H1 (cell line): ENCODE measurements around the gene NLRC5. TPM values are rescaled to one million over a fixed set of nuclear protein-coding genes. Genes with fewer than 3 reads are reported as not detected.

Experiments
- CREB1 ChIP-seq: IDR thresholded peaks from 2 replicates; pipeline ENCODE4 v1.6.1; 2012; ENCODE audit warnings: inconsistent platforms
- JUN ChIP-seq: IDR thresholded peaks from 2 replicates; pipeline ENCODE4 v1.6.1; 2011; ENCODE audit warnings: low read depth, mild to moderate bottlenecking, improper control_type of control experiment, low read length
- POLR2AphosphoS5 ChIP-seq: IDR thresholded peaks from 2 replicates; pipeline ENCODE4 v1.6.1; 2011; ENCODE audit warnings: low read depth, low read length
- SP1 ChIP-seq: IDR thresholded peaks from 2 replicates; pipeline ENCODE4 v1.6.1; 2011; ENCODE audit warnings: low read depth, low read length
- TAF7 ChIP-seq: optimal IDR thresholded peaks from 2 replicates; pipeline ENCODE3; 2011; ENCODE audit warnings: low read depth, mild to moderate bottlenecking, inconsistent platforms, low read length, moderate library complexity, borderline replicate concordance
- TCF12 ChIP-seq: IDR thresholded peaks from 2 replicates; pipeline ENCODE4 v1.6.1; 2011; ENCODE audit warnings: low read depth, mild to moderate bottlenecking, low read length
- TEAD4 ChIP-seq: IDR thresholded peaks from 2 replicates; pipeline ENCODE4 v1.6.1; 2012; ENCODE audit warnings: low read depth, low read length, inconsistent platforms, mixed read lengths
- ZNF274 ChIP-seq: IDR thresholded peaks from 2 replicates; pipeline ENCODE4 v1.7.0; 2012; ENCODE audit warnings: low read length, borderline replicate concordance; ENCODE audit errors: extremely low read depth
- polyA plus RNA-seq, 7 experiments: library from polyadenylated mRNA; depleted of rRNA in 3 of 7; stranded (reverse) in 5 of 7; unstranded in 2 of 7; fragments of >200 nt in 5 of 7; fragments of 200-250 nt in 2 of 7; gene quantifications; 1 replicate in 5 of 7; 2 replicates in 1 of 7; 4 replicates in 1 of 7; pipeline versions ENCODE4 v1.2.1 to v1.2.3, GENCODE V29; 2011 to 2013; ENCODE audit warnings: missing spikeins in 2 of 7, mixed read lengths in 2 of 7
- total RNA-seq: library from RNA; stranded (reverse); fragmentation: NEBNext Ultra II Directional; extraction: Animal tissue kit (Norgen Biotek cat#: 25700); gene quantifications from 2 replicates; pipeline ENCODE4 v1.2.1, GENCODE V29; 2021
- TF ChIP-seq, protein P1 (sequence below): fragments of 300-600 bp; sonication (generic); IDR thresholded peaks from 2 replicates; pipeline ENCODE4 v1.7.1; 2012; ENCODE audit warnings: low read length, moderate library complexity, mild to moderate bottlenecking, inconsistent platforms; ENCODE audit not compliant: insufficient replicate concordance
- TF ChIP-seq, protein P2 (sequence below): IDR thresholded peaks from 2 replicates; pipeline ENCODE4 v1.6.1; 2012; ENCODE audit warnings: inconsistent platforms

The NLRC5 gene
- total and polyA plus RNA-seq, 2 of the 8 experiments (the other 6 are each of a cell fraction or from before 2014, with no cell fraction given): 2.2 to 3.2 TPM

DNA sequence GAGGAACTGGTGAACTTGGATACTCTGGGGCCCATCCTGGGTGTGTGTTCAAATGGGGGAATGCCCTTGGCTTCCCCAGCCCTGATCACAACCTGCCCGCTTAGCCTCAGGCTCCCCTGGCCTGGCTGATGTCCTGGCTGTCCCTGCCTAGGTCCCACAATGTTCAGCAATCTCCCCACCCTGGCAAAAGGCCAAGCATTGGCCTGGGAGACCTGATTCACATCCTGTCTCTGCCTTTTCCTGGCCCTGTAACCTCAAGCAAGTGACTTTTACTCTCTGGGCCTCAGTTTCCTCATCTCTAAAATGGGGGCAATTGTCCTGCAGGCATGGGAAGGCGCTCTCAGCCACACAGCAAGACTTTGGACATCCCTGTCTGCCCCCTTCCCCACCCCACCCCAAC is 117.4 kb downstream of the NLRC5 start (continued):
- TF ChIP-seq, protein P1, sequence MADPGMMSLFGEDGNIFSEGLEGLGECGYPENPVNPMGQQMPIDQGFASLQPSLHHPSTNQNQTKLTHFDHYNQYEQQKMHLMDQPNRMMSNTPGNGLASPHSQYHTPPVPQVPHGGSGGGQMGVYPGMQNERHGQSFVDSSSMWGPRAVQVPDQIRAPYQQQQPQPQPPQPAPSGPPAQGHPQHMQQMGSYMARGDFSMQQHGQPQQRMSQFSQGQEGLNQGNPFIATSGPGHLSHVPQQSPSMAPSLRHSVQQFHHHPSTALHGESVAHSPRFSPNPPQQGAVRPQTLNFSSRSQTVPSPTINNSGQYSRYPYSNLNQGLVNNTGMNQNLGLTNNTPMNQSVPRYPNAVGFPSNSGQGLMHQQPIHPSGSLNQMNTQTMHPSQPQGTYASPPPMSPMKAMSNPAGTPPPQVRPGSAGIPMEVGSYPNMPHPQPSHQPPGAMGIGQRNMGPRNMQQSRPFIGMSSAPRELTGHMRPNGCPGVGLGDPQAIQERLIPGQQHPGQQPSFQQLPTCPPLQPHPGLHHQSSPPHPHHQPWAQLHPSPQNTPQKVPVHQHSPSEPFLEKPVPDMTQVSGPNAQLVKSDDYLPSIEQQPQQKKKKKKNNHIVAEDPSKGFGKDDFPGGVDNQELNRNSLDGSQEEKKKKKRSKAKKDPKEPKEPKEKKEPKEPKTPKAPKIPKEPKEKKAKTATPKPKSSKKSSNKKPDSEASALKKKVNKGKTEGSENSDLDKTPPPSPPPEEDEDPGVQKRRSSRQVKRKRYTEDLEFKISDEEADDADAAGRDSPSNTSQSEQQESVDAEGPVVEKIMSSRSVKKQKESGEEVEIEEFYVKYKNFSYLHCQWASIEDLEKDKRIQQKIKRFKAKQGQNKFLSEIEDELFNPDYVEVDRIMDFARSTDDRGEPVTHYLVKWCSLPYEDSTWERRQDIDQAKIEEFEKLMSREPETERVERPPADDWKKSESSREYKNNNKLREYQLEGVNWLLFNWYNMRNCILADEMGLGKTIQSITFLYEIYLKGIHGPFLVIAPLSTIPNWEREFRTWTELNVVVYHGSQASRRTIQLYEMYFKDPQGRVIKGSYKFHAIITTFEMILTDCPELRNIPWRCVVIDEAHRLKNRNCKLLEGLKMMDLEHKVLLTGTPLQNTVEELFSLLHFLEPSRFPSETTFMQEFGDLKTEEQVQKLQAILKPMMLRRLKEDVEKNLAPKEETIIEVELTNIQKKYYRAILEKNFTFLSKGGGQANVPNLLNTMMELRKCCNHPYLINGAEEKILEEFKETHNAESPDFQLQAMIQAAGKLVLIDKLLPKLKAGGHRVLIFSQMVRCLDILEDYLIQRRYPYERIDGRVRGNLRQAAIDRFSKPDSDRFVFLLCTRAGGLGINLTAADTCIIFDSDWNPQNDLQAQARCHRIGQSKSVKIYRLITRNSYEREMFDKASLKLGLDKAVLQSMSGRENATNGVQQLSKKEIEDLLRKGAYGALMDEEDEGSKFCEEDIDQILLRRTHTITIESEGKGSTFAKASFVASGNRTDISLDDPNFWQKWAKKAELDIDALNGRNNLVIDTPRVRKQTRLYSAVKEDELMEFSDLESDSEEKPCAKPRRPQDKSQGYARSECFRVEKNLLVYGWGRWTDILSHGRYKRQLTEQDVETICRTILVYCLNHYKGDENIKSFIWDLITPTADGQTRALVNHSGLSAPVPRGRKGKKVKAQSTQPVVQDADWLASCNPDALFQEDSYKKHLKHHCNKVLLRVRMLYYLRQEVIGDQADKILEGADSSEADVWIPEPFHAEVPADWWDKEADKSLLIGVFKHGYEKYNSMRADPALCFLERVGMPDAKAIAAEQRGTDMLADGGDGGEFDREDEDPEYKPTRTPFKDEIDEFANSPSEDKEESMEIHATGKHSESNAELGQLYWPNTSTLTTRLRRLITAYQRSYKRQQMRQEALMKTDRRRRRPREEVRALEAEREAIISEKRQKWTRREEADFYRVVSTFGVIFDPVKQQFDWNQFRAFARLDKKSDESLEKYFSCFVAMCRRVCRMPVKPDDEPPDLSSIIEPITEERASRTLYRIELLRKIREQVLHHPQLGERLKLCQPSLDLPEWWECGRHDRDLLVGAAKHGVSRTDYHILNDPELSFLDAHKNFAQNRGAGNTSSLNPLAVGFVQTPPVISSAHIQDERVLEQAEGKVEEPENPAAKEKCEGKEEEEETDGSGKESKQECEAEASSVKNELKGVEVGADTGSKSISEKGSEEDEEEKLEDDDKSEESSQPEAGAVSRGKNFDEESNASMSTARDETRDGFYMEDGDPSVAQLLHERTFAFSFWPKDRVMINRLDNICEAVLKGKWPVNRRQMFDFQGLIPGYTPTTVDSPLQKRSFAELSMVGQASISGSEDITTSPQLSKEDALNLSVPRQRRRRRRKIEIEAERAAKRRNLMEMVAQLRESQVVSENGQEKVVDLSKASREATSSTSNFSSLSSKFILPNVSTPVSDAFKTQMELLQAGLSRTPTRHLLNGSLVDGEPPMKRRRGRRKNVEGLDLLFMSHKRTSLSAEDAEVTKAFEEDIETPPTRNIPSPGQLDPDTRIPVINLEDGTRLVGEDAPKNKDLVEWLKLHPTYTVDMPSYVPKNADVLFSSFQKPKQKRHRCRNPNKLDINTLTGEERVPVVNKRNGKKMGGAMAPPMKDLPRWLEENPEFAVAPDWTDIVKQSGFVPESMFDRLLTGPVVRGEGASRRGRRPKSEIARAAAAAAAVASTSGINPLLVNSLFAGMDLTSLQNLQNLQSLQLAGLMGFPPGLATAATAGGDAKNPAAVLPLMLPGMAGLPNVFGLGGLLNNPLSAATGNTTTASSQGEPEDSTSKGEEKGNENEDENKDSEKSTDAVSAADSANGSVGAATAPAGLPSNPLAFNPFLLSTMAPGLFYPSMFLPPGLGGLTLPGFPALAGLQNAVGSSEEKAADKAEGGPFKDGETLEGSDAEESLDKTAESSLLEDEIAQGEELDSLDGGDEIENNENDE: no peak
- TF ChIP-seq SP1 (no peak), CREB1 (no peak), ZNF274 (no peak), JUN (no peak), TEAD4 (no peak), TAF7 (no peak), POLR2AphosphoS5 (no peak), TCF12 (no peak)
- TF ChIP-seq, protein P2, sequence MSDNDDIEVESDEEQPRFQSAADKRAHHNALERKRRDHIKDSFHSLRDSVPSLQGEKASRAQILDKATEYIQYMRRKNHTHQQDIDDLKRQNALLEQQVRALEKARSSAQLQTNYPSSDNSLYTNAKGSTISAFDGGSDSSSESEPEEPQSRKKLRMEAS: no peak
